ENCODE measurements around the gene CPLX4.

CPLX4 gene

GRCh38 chr18:59305295-59305694 lies 13.2 kb downstream of the CPLX4 start:
- no peak for FAIRE-seq

GRCh38 chr18:59303656-59304195 lies 14.7 kb downstream of the CPLX4 start:
- no peak for FAIRE-seq

- no peak for FAIRE-seq
Measured at GRCh38 chr18:59303006-59303405, 15.4 kb downstream of the CPLX4 start.

- no peak for FAIRE-seq
Measured at GRCh38 chr18:59301929-59302328, 16.5 kb downstream of the CPLX4 start.

- FAIRE-seq: no peak
Measured at GRCh38 chr18:59300676-59301285, 17.7 kb downstream of the CPLX4 start.

- no peak for FAIRE-seq
Measured at GRCh38 chr18:59298871-59299270, 19.6 kb downstream of the CPLX4 start.

GRCh38 chr18:59293317-59293716 lies 25.1 kb downstream of the CPLX4 start:
- FAIRE-seq: no peak

GRCh38 chr18:59286341-59286740 lies 32.1 kb downstream of the CPLX4 start:
- FAIRE-seq: no peak

GRCh38 chr18:59282341-59282740 lies 36.1 kb downstream of the CPLX4 start:
- FAIRE-seq: no peak

GRCh38 chr18:59279722-59280121 lies 38.7 kb downstream of the CPLX4 start:
- FAIRE-seq: no peak

- FAIRE-seq: no peak
Measured at GRCh38 chr18:59279193-59279592, 39.3 kb downstream of the CPLX4 start.

- no peak for FAIRE-seq
Measured at GRCh38 chr18:59278793-59279192, 39.7 kb downstream of the CPLX4 start.

- FAIRE-seq: no peak
Measured at GRCh38 chr18:59276047-59276446, 42.4 kb downstream of the CPLX4 start.

GRCh38 chr18:59275406-59275949 lies 43.0 kb downstream of the CPLX4 start:
- FAIRE-seq: no peak

- FAIRE-seq: no peak
Measured at GRCh38 chr18:59274533-59274928, 43.9 kb downstream of the CPLX4 start.

GRCh38 chr18:59273759-59274532 lies 44.5 kb downstream of the CPLX4 start:
- no peak for FAIRE-seq

- no peak for FAIRE-seq
Measured at GRCh38 chr18:59272891-59273758, 45.3 kb downstream of the CPLX4 start, which contains the start of gene RAX. TSS of gene RAX (minus strand) at chr18:59273454. CDS start at chr18:59273206, 248 bp downstream.

- no peak for FAIRE-seq
Measured at GRCh38 chr18:59272221-59272888, 46.1 kb downstream of the CPLX4 start.

GRCh38 chr18:59271606-59272220 lies 46.7 kb downstream of the CPLX4 start:
- FAIRE-seq: no peak

- FAIRE-seq: no peak
Measured at GRCh38 chr18:59270689-59271257, 47.7 kb downstream of the CPLX4 start.

GRCh38 chr18:59269563-59270119 lies 48.8 kb downstream of the CPLX4 start:
- no peak for FAIRE-seq
